Stimulated activated CD4-positive, alpha-beta T cell treated with anti-CD3 and anti-CD28 coated beads, TNF-alpha, amount 100 ng/mL, for 4 hours (primary cell): ENCODE measurements around the gene TRIM66.
"Not testable (repeated sequence)": the region's sequence is repeated elsewhere in the genome, so short reads cannot be mapped to it uniquely, and the experiment has no call there.

Source experiments
- DNase-seq, 3 experiments: peaks; one replicate each; pipeline ENCODE4 v3.0.0-alpha.2; 2020; ENCODE audit warnings: low read depth in 3 of 3

The TRIM66 gene

DNA sequence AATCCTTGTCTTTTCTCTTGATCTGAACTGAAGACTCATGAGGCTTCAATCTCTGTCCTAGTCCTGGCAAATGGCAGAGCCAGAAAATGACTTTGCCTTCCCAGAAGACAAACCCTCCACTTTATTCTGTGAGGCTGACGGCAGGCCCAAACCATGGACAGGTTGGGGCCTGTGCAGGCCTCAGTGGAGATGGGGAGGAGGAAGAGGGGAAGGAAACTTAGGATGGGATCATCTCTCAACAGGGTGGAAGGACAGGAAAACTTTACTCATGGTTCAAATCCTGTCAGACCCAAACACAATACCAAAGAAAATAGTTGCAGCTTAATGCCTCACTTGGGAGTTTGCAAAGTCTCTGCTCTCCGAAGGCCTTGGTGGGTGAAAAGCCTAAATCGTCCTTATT lies 10.0 kb upstream of the TRIM66 start:
- no peak for DNase-seq

DNA sequence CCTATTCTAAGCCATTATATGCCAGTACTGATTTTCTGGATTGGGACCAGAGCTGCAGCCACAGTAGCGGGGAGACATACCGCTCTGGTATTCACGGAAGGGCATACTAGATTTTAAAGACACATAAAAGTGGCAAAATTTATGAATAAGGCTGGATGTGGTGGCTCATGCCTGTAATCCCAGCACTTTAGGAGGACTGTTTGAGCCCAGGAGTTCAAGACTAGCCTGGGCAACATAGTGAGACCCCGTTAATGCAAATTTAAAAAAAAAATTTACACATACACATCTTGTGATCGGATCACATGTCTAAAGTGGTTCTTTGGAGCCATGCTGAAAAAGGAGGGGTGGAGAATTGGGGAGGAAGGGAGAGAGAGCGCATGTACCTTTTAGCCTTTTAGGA lies 9.1 kb upstream of the TRIM66 start:
- DNase-seq, result no peak

GRCh38 chr11:8690374-8691342 lies 8.2 kb upstream of the TRIM66 start:
- no peak for DNase-seq

DNA sequence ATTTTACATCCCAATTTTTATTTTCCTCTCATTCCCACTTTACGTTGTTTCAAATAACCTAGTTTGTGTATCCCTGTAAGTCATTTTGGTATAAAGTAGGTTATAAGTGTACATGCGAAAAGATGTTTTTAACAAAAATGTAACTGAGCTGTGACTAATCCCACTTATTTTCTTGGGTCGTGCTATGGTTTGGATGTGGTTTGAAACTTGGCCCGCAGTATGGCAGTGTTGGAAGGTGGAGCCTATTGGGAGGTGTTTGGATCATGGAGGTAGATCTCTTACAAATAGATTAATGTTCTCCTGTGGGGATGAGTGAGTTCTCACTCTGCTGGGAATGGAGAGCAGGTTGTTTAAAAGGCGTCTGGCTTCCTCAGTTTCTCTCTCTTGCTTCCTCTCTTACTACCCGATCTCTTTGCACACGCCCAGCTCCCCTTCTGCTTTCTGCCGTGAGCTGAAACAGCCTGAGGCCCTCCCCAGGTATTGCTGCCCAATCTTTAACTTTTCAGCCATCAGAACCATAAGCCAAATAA lies 7.3 kb upstream of the TRIM66 start:
- no peak for DNase-seq

GRCh38 chr11:8688414-8689362 lies 6.2 kb upstream of the TRIM66 start:
- DNase-seq, result peak; percentile 58 to 73 (median 67)

DNA sequence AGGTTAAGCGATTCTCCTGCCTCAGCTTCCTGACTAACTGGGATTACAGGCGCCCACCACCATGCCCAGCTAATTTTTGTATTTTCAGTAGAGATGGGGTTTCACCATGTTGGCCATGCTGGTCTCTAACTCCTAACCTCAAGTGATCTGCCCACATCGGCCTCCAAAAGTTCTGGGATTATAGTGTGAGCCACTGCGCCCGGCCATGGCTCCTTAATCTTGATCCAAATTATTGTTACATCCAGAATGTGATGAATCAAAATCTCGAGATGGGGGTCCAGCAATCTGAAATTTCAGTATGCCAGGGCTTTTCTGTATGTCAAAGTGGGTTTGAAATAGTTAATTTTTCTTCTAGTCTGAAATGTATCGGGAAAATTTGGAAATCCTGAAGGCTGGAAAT lies 3.9 kb upstream of the TRIM66 start:
- DNase-seq, result no peak

GRCh38 chr11:8685820-8686219 lies 3.4 kb upstream of the TRIM66 start:
- no peak for DNase-seq

- DNase-seq, result no peak
These were observed 2.8 kb upstream of the TRIM66 start for GRCh38 chr11:8685306-8685705.

- no peak for DNase-seq
These were observed 2.3 kb upstream of the TRIM66 start for GRCh38 chr11:8684600-8685290.

DNA sequence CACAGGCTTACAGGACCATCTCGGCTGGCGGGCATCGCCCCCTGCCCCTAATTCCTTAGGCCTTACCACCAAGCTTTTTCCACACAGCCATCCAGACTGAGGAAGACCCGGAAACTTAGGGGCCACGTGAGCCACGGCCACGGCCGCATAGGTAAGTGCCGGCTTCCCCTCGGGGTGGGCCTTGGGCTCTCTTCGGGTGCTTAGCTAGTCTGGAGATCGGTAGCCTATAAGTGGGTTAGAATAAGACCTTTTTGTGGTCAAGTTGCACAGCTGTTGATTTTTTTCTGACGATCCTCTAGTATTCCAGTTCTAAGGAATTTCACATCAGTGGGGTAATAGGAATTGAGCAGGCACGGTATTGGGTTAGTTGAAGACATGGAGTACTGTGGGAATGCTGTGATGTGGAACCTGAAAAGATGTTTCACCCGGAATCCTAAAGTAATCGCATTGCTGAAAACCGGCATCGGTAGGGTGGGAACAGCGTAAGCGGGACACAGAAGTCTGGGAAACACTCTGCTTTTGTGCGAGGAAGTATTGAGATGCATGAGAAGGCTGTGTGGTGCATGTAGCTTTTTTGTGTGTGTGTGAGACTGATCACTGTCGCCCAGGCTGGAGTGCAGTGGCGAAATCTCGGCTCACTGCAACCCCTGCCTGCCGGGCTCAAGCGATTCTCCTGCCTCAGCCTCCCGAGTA lies 796 bp upstream of the TRIM66 start:
- peak in 1 of 3 experiments; percentile 9 for DNase-seq

DNA sequence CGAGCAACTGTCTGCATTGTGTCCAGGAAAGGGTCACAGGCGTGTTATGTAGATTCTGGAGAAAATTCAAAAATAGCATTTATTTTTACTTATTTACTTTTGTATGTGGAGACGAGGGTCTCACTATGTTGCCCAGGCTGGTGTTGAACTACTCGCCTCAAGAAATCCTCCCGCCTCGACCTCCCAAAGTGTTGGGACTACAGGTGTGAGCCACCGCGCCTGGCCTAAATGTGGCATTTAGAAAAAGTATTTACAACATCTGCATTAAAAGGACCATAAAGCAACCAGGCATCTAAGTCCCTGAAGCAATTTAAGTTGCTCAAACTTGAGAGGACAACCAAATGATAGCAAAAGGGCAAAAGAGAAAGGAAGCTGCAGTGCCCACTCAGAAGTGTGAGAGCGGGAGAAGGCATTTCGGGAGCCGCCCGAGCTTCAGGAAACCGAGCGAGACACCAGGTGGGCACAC lies 595 bp downstream of the TRIM66 start:
- no peak for DNase-seq

- no peak for DNase-seq
These were observed 3.5 kb downstream of the TRIM66 start for GRCh38 chr11:8679006-8679405.

DNA sequence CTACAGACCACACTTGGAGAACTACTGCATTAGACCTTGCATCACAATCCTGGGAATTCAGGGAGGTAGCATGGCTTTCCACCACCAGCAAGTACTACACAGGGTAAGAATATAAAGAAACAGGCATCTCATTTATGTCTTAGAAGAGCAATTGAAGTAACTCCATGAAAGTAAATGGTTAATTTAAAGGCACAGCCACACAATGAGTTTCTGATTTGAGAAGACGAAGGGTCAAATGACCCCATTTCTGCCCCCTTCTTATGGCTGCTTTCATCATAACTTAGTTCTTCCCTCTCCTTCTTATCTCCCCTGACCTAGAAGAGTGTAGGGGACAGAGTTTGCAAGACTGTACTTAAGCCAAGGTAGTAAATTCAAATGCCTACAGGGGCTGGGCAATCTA lies 6.0 kb downstream of the TRIM66 start:
- DNase-seq, result no peak

DNA sequence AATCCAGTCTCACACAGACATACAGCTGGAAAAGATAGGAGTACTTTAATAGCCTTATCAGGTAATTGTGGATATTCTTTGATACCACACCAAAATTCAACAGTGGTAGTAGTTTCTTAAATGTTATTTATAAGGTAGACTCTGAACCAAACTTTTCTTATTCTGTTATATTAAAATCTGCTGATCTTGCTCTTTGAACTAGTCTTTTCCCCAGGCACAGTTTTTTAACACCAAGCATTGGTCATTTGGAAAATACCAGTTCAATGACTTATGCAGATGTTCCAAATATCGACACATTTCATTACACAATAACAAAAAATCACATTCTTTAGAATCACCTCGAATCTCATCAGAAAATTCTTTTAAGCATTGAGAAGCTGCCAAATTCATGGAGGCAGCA lies 7.6 kb downstream of the TRIM66 start:
- no peak for DNase-seq

GRCh38 chr11:8672346-8672745 lies 10.1 kb downstream of the TRIM66 start:
- no peak for DNase-seq

DNA sequence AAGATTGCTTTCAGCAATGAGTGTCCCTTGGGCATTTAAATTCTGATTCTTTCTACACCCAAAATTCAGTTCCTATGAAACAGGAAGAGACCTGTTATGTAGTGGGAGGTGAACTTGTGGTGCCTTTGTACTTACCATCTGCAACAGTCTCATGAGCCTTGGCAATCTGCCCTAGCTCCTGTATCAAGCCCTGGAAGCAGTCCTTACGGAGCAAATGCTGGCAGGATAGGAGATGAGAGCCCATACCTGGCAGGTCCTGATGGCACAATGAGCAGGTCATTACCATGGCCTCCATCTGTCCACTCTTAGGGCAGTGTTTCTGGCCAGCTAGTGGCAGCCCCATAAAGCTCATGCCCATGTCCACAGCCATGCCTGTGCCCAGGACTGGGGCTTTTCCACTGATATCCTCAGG lies 10.8 kb downstream of the TRIM66 start:
- no peak for DNase-seq

DNA sequence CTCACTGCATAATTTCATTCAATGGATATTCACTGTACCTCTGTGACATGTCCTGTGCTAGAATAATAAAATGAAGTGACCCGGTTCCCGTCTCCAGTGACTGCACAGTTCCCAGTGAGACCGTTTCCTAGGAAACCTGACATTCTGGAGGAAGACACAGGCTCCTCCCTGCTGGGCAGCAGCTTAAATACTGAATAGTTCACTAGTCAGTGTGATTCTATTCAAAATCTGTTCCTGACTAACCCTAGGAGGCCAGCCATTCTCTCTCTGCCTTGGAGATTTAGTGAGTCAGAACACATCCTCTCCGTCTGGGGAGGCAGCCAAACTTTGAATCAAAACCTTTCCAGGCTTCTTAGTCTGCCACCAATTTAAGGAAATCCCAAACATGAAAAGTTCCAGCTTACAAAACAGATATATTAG lies 11.3 kb downstream of the TRIM66 start:
- DNase-seq, result no peak

DNA sequence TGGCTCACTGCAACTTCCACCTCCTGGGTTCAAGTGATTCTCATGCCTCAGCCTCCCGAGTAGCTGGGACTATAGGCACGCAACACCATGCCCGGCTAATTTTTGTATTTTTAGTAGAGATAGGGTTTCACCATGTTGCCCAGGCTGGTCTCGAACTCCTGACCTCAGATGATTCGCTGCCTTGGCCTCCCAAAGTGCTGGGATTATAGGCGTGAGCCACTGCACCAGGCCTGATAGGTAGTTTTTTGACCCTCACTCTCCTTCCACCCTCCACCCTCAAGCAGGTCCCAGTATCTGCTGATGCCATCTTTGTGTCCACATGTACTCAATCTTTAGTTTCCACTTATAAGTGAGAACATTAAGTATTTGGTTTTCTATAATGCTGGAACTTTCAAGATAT lies 12.4 kb downstream of the TRIM66 start:
- not testable (repeated sequence) for DNase-seq

- DNase-seq, result no peak
These were observed 17.2 kb downstream of the TRIM66 start for GRCh38 chr11:8665222-8665621.

DNA sequence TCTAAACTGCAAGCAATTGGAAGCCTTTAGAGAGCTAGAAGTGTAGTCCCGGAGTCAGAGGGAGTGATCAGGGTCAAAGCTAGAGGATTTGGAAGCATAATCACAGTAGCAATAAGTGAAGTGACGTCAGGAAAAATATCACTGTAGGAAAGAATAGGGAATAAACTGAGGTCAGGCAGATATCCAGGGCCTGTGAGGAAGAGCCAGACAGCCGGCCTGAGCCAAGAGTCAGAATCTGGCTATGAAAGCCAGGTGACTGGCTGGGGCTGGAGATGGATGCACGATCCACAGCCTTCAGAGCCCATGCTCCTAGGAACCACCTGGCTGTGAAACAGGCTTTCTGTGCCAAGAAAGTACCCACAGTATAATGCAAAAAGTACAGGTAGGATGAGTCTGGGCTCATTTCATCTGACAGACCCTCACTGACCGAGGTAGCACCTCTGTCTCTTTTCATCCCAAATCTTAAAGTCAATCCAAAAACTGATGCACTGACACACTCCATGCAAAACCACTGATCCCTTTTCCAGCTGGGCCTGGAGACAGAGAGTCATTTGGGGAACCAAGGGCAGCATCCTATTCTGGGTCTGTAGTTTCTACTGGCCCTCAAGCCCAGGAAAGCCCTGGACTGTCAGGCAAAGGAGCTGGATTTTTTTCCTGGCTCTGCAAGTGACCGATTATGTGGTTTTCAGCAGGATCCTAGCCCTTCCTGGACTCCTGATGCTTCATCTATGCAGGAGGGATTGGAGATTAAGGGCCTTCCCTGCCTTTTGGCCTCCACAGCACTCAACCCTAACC lies 21.3 kb downstream of the TRIM66 start:
- DNase-seq, result no peak
